ENCODE results near the gene KCNJ5.

- TF ChIP-seq POLR2AphosphoS5 (IDR thresholded peaks at IDR 0.05) (no peak), CTCF (IDR thresholded peaks at IDR 0.05) (no peak)
Observed at GRCh38 chr11:128941573-128942271, 50.6 kb downstream of the KCNJ5 start.

All from breast epithelium (tissue), 3 donors.